NCI-H1092 (cell line): ENCODE results near the gene PPP2R3B.
"Not testable (repeated sequence)": the region's sequence is repeated elsewhere in the genome, so short reads cannot be mapped to it uniquely, and the experiment has no call there.

ENCODE experiments used
- DNase-seq: peaks from one replicate; lab custom pipeline; 2025; lab: John Stamatoyannopoulos, UW

The PPP2R3B gene

DNA sequence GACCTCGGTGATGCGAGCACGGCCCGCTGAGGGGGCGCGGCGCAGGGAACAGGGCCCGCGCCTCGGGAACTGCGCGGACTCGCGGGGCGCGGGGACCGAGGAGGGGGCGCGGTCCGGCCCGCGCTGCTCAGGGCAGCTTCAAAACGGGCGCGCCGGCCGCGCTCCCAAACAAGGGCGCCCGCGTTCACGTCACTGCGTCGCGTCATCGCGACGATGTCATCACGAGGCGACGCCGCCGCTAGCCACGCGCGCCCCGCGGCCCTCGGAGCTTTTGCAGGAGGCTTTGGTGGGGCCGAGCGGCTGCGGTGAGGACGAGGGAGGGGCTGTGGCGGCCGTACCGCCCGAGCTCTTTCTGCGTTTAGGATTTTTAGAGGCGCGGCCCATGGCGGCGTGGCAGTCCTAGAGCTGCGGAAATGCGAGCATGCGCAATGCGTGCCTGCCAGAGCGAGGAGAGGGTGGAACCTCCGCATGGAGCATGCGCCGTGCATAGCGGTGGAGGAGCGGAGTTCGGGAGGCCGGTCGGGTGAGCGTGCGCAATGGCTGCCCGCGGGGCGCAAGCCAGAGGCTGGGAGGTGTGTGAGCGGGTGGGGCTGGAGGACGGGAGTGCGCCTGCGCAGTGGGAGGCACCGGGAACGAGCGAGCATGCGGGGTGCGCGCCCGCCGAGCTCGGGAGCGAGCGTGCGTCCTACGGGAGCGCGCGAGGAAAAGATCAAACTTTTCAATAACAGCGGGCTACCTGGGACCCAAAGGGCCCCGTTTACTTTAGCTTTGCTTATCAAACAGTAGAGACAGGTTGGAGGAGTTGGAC is at the start of gene PPP2R3B:
PPP2R3B (minus strand) TSS at position 140 of the 808 bp plus-strand sequence. CDS start 216 bp downstream, outside the sequence.
- DNase-seq, result no peak

DNA sequence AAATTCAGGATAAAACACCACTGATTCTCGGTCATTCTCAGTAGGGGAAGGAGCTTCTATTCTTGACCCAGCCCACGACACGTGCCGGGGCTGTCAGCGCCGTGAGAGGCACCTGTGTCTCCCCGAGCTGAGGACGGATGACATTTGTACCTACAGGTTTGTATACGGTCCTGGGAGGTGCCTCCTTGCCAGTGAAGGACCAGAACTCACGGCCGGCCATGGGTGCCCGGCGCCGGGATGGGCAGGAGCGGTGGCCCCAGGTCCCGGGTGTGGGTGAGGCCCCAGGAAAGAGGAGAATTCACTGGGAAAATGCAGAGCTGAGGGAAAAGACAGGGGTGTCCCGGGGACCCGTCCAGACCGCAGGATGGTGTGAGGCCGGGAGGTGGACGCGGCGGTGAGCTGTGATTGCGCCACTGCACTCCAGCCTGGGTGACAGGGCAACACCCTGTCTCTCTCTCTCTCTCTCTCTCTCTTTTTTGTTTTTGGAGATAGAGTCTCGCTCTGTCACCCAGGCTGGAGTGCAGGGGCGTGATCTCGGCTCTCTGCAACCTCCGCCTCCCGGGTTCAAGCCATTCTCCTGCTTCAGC is 48.9 kb upstream of the PPP2R3B start:
- DNase-seq, result no peak

GRCh38 chrX:434946-435345 is 48.2 kb upstream of the PPP2R3B start:
- no peak for DNase-seq

DNA sequence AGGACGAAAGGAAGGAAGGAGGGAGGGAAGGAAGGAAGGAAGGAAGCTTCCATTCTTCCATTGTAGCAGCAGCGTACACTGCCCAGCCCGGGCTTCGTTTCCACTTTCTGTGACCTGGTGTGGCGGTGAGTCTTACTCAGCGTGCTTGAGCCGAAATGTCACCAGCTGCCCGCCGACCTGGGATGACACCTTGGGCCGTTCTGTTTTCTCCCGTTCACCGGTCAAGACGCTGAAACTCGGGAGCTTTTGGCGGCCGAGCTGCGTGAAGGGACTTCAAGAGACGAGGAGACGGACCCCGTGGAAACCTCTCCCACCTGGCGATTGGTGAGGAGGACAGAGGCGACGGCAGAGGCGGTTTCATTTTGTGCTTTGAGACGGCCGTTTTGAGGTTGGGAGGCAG is 47.1 kb upstream of the PPP2R3B start:
- no peak for DNase-seq

GRCh38 chrX:432666-433065 is 46.0 kb upstream of the PPP2R3B start:
- DNase-seq, result not testable (repeated sequence)

- DNase-seq, result no peak
These were observed 44.9 kb upstream of the PPP2R3B start for GRCh38 chrX:431492-432111.

DNA sequence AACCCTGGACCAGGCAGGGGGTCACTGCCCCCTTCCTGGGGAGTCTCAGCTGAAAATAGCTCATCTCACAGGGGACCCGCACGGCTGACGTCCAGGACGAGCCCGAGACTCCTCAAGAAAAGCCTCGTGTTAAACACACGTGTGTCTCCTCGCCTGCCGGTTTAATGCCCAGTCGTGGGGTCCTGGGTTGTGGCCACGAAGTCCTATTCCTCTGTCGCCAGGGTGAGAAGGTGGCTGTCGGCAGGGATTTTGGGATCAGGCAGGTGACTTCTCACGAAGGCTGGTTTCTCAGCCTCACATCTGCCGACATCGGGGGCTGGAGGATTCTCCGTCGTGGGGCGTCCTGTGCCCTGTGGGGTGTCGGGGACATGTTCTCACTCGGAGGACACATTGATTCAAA is 44.3 kb upstream of the PPP2R3B start:
- DNase-seq, result no peak

GRCh38 chrX:429266-429825 is 42.6 kb upstream of the PPP2R3B start:
- DNase-seq, result no peak

DNA sequence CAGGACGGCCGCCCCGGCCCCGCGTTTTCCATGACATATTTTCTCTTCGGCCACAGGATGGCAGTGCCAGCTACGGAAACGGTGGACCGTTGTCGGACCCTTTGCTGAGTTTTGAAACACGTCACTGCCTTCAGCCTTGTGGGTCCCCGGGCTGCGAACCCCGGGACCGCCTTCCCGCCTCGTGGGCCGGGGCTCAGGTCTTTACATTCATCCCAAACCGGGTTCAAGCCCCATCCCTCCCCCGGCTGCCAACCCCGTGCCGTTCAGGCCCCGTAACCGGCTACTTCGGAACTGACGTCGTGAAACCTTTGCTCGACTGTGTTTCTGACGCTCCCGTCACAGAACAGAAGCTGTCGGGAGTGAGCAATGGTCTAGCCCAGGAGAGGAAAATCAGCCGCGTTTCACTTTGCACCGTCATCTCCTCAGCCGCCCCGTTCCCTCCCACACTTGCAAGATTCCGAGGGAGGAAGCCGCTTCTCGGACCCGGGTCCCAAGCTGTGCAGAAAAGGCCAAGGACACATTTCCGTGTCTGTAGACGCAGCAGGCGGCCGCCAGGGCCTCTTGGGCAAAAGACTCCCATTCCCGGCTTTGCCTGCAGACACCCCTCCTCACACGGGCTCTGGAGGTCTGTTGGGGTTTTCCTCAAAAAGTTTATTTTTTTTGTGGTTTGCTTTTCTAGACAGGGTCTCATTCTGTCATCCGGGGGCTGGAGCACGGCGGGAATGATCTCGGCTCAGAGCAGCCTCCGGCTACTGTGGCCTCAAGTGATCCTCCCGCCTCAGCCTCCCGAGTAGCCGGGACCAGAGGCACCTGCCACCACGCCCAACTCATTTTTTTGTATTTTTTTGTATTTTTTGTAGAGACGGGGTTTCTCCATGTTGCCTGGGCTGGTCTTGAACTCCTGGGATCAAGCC is 41.4 kb upstream of the PPP2R3B start:
- no peak for DNase-seq

- DNase-seq, result no peak
These were observed 40.2 kb upstream of the PPP2R3B start for GRCh38 chrX:426881-427280.

- DNase-seq, result no peak
These were observed 38.3 kb upstream of the PPP2R3B start for GRCh38 chrX:425056-425455.

GRCh38 chrX:421646-422391 is 35.1 kb upstream of the PPP2R3B start:
- DNase-seq, result no peak

DNA sequence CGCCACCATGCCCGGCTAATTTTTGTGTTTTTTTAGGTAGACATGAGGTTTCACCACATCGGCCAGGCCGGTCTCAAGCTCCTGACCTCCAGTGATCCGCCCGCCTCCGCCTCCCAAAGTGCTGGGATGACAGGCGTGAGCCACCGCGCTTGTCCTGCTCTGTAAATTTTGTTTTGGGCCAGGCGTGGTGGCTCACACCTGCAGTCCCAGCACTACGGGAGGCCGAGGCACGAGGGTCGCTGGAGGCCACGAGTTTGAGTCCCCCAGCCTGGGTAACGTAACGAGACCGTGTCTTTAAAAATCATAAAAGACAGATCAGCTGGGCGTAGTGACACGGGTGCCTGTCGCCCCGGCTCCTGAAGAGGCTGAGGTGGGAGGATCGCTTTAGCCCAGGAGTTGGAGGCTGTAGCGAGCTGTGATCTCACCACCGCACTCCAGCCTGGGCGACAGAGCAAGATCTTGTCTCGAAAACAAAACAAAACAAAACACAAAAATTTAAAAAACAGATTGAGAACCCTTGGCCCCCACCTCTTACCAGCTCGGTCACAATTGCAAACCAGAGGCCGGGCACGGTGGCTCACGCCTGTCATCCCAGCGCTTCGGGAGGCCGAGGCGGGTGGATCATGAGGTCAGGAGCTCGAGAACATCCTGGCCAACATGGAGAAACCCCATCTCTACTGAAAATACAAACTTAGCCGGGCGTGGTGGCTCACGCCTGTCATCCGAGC is 34.0 kb upstream of the PPP2R3B start:
- DNase-seq, result no peak

DNA sequence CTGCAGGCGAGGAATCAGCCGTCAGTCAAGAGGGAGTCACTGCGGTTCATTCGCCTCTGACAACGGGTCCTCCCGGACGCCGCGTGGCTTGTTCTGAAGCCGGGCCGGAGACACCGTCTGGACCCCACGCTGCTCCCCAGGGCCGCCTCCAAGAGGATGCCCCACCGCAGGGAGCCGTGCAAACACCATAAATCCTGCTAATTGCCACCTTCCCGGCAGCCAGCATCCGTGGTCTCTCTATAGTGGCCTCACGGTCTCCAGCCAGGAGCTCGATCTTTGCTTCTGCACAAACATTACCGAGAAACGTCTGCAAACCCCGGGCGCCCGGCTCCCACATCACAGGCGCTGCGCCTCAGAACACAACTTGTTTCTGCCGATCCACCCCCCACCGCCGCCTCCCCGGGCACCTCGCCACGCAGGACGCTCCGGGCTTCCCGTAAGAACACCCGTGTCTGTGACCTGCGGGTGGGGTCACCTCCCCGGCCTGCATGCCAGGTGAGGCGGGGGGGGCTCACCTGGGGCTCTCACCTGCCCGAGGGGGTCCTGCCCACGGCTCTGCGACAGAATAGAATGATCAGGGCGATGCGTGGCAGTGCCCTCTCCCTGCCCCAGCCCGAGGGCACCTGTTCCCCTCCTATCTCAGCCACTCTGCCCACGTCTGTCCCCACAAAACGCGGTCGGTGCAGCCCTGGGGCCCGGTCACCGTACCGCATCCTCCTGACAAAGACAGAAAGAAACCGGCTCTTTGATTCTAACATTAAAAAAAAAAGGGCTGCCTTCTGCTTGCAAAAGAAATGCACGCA is 32.4 kb upstream of the PPP2R3B start:
- DNase-seq, result peak; percentile 45

DNA sequence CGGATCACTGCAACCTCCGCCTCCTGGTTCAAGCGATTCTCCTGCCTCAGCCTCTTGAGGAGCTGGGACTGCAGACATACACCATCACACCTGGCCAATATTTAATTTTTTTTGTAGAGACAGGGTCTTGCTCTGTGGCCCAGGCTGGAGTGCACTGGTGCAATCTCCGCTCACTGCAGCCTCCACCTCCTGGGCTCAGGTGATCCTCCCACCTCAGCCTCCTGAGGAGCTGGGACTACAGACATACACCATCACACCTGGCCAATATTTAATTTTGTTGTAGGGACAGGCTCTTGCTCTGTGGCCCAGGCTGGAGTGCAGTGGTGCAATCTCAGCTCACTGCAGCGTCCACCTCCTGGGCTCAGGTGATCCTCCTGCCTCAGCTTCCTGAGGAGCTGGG is 28.8 kb upstream of the PPP2R3B start:
- not testable (repeated sequence) for DNase-seq

DNA sequence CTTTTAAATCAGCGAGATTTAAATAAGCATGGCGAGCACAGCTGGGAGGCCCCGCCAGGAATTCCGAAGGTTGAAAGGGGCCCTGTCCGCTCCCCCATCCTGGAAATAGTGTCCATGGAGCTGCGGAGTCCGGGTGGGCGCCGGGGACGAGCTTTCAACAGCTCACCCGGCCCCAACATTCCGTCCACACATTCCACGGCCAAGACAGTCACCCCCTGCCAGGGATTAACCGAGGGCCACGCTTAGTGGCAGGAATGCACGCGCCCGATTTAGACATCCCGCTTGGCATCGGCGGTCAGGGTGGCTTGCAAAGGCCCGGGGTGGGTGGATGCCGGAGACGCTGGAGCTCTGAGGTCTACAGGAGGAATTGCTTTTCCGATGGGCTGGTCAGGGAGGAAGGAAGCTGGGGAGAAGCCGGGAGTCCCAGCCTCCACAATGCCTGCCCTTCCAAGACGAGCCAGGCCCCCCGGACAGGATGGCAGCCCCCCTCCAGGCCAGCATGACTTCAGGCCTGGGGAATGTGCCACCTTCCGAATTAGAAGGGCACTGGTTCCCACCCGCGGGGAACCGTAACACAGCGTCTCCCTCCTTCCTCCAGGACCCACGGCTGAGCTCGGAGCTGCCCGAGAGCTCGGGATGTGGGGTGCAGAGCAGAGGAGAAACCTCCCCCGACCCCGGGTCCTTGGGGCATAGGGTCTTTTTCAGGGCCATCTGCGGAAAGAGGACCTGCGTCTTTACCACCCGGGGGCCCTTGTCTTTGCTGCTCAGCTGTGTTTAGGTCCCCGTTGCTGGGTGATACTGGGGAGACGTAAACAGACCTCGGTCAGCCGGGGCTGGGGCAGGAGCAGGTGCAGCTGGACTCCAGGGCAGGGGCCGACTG is 26.9 kb upstream of the PPP2R3B start:
- no peak for DNase-seq

GRCh38 chrX:410296-410695 is 23.6 kb upstream of the PPP2R3B start:
- DNase-seq, result no peak

- DNase-seq, result no peak
These were observed 18.4 kb upstream of the PPP2R3B start for GRCh38 chrX:405149-405548.

DNA sequence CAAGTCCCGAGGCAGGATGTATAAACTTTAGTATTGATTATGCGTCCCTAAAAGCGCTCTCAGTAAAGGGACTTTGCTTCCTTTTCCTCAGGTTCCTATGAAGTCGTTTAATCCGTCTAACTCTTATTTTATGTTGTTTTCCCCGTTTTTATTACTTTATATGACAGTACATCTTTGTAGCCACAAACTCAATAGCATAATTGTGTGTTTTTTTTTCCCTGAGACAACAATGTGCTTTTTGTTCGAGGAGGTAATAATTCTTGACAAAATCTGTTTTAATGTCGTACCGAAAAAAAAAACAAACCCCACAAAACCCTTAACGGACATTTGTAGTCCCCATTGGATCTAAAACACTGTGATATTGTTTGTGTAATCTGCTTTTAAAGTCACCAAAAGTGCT is 17.9 kb upstream of the PPP2R3B start:
- DNase-seq, result no peak
